GM12878 (cell line): ENCODE results near the gene EFHD2. TPM values are rescaled to one million over a fixed set of nuclear protein-coding genes. Genes with fewer than 3 reads are reported as not detected.

ENCODE experiments used
- ATAC-seq: fragments of 200-7000 bp; cut with Tn5 transposase; 3 replicates; pipeline ENCODE4 v1.9.1; 2020; ENCODE audit warnings: mild to moderate bottlenecking, moderate library complexity
- BruUV-seq: library from RNA; stranded (reverse); fragments of 400-500 nt; replicated peaks from 2 replicates; lab custom pipeline; 2021; lab: Mats Ljungman, UMichigan
- CTCF ChIA-PET: fragments of 300-600 bp; sonication (Branson Sonifier 250); formaldehyde crosslinking; extraction: SDS; loops from one replicate; lab custom pipeline; 2021; ENCODE audit warnings: inconsistent platforms; lab: Yijun Ruan, JAX
- POLR2A ChIA-PET: fragments of 350-600 bp; formaldehyde crosslinking; extraction: SDS; loops from one replicate; lab custom pipeline; 2021; ENCODE audit warnings: inconsistent platforms; lab: Charles Lee
- RAD21 ChIA-PET: fragments of 300-600 bp; sonication (Branson Sonifier 250); formaldehyde crosslinking; loops from one replicate; lab custom pipeline; 2023; ENCODE audit warnings: antibody characterized with exemption; ENCODE audit not compliant: unreplicated experiment; lab: Charles Lee
- SMC1A ChIA-PET: fragments of 300-600 bp; sonication (Branson Sonifier 250); formaldehyde crosslinking; loops from one replicate; lab custom pipeline; 2023; ENCODE audit not compliant: unreplicated experiment, uncharacterized antibody; lab: Charles Lee
- DNase-seq: peaks from one replicate; pipeline ENCODE4 v3.0.0-alpha.2; 2011; ENCODE audit warnings: low read depth, low spot score
- FAIRE-seq: peaks from 3 replicates; lab custom pipeline; 2011; peaks lifted over from hg19 to GRCh38; lab: Jason Lieb, UNC
- H2AFZ ChIP-seq: 2 replicates; pipeline ENCODE4 v1.6.0; 2011; ENCODE audit warnings: low read depth, low read length, control low read depth; ENCODE audit not compliant: control insufficient read depth
- H3K27ac ChIP-seq: 2 replicates; pipeline ENCODE4 v1.5.1; 2011; ENCODE audit warnings: control low read depth; ENCODE audit not compliant: control insufficient read depth, insufficient read depth
- H3K27me3 ChIP-seq, 2 experiments: replicated peaks in 1 of 2; 2 replicates each; pipeline versions ENCODE4 v1.6.0 to v1.6.1; 2011; ENCODE audit warnings: low read length in 1 of 2; ENCODE audit not compliant: control insufficient read depth in 2 of 2, insufficient read depth in 2 of 2
- H3K36me3 ChIP-seq, 2 experiments: 2 replicates each; pipeline ENCODE4 v1.5.1; 2011; ENCODE audit warnings: low read length in 1 of 2; ENCODE audit not compliant: control insufficient read depth in 2 of 2, insufficient read depth in 2 of 2
- H3K4me1 ChIP-seq: 2 replicates; pipeline ENCODE4 v1.6.1; 2011; ENCODE audit warnings: mild to moderate bottlenecking, low read length, moderate library complexity, mixed read lengths; ENCODE audit not compliant: control insufficient read depth, insufficient read depth
- H3K4me2 ChIP-seq: 2 replicates; pipeline ENCODE4 v1.6.0; 2011; ENCODE audit warnings: control low read depth; ENCODE audit not compliant: control insufficient read depth, insufficient read depth
- H3K4me3 ChIP-seq: fragments of 200-600 bp; sonication (generic); 2 replicates; pipeline ENCODE4 v1.5.1; 2016
- H3K79me2 ChIP-seq: 2 replicates; pipeline ENCODE4 v1.6.0; 2011; ENCODE audit warnings: low read length; ENCODE audit not compliant: control insufficient read depth, insufficient read depth
- H3K9ac ChIP-seq: 2 replicates; pipeline ENCODE4 v1.8.0; 2011; ENCODE audit warnings: low read length, control low read depth, mixed read lengths; ENCODE audit not compliant: control insufficient read depth, insufficient read depth
- H3K9me3 ChIP-seq: replicated peaks from 3 replicates; pipeline ENCODE4 v1.5.1; 2011; ENCODE audit warnings: mild to moderate bottlenecking, low read length; ENCODE audit not compliant: control insufficient read depth, insufficient read depth
- H4K20me1 ChIP-seq: 2 replicates; pipeline ENCODE4 v1.6.0; 2011; ENCODE audit not compliant: control insufficient read depth, insufficient read depth
- BACH1 ChIP-seq: fragments of 450-650 bp; IDR thresholded peaks from 2 replicates; pipeline ENCODE4 v1.6.1; 2017; ENCODE audit warnings: mild to moderate bottlenecking, borderline replicate concordance
- CTCF ChIP-seq, 3 experiments: IDR thresholded peaks in 2 of 3; conservative IDR thresholded peaks in 1 of 3; 2 replicates each; pipeline ENCODE4 v1.5.1; 2011; ENCODE audit warnings: low read depth in 3 of 3, low read length in 3 of 3, mild to moderate bottlenecking in 3 of 3, control low read depth in 2 of 3, moderate library complexity in 2 of 3, inconsistent platforms in 1 of 3, mixed read lengths in 1 of 3; ENCODE audit not compliant: control insufficient read depth in 2 of 3, insufficient read depth in 1 of 3; ENCODE audit errors: extremely low read depth in 1 of 3
- EZH2 ChIP-seq: IDR thresholded peaks from 2 replicates; pipeline ENCODE4 v1.6.1; 2012; ENCODE audit warnings: low read depth, mild to moderate bottlenecking, control low read depth, inconsistent platforms, low read length, borderline replicate concordance; ENCODE audit not compliant: control insufficient read depth
- FOXK2 ChIP-seq: fragments of 450-650 bp; IDR thresholded peaks from 2 replicates; pipeline ENCODE4 v1.6.1; 2017; ENCODE audit warnings: mild to moderate bottlenecking, moderate library complexity
- HDAC6 ChIP-seq: fragments of 200-600 bp; sonication (generic); IDR thresholded peaks from one replicate; pipeline ENCODE4 v1.8.0; 2017; ENCODE audit warnings: antibody characterized with exemption; ENCODE audit not compliant: unreplicated experiment
- IRF4 ChIP-seq: IDR thresholded peaks from 2 replicates; pipeline ENCODE4 v1.6.1; 2011; ENCODE audit warnings: low read depth, low read length
- MXI1 ChIP-seq: fragments of 150-350 bp; IDR thresholded peaks from 2 replicates; pipeline ENCODE4 v1.6.1; 2011; ENCODE audit warnings: low read depth, mild to moderate bottlenecking, inconsistent platforms, low read length, improper control_type of control experiment
- POLR2A ChIP-seq: IDR thresholded peaks from 2 replicates; pipeline ENCODE4 v1.6.1; 2011; ENCODE audit warnings: low read depth, mild to moderate bottlenecking, low read length
- POLR2AphosphoS2 ChIP-seq: IDR thresholded peaks from 2 replicates; pipeline ENCODE4 v1.6.1; 2011; ENCODE audit warnings: low read depth, mild to moderate bottlenecking, low read length, improper control_type of control experiment, moderate library complexity
- PRDM15 ChIP-seq: fragments of 450-650 bp; formaldehyde crosslinking; IDR thresholded peaks from 2 replicates; pipeline ENCODE4 v1.4.0; 2020; ENCODE audit warnings: mild to moderate bottlenecking, moderate library complexity
- RCOR1 ChIP-seq: conservative IDR thresholded peaks from 2 replicates; pipeline ENCODE4 v1.6.1; 2012; ENCODE audit warnings: low read depth, low read length, improper control_type of control experiment
- SUZ12 ChIP-seq: fragments of 200-600 bp; sonication (generic); IDR thresholded peaks from one replicate; pipeline ENCODE4 v1.6.1; 2018; ENCODE audit warnings: antibody characterized with exemption, mild to moderate bottlenecking; ENCODE audit not compliant: unreplicated experiment
- YY1 ChIP-seq: IDR thresholded peaks from 2 replicates; pipeline ENCODE4 v1.6.1; 2011; ENCODE audit warnings: low read depth, mild to moderate bottlenecking, low read length
- ZBED1 ChIP-seq: IDR thresholded peaks from 2 replicates; pipeline ENCODE4 v1.6.1; 2016; ENCODE audit warnings: borderline replicate concordance
- ZNF274 ChIP-seq: IDR thresholded peaks from one replicate; pipeline ENCODE4 v1.8.0; 2011; ENCODE audit not compliant: insufficient read length, insufficient read depth
- ZNF592 ChIP-seq: fragments of 450-650 bp; IDR thresholded peaks from 2 replicates; pipeline ENCODE4 v1.6.1; 2017; ENCODE audit warnings: mild to moderate bottlenecking, moderate library complexity
- WGBS: methylation state at CpG from one replicate; pipeline ENCODE4 v1.1.6; 2016; ENCODE audit warnings: low lambda C conversion rate; ENCODE audit not compliant: insufficient replicate concordance, insufficient coverage; ENCODE audit errors: missing lambda C conversion rate; 5-methylcytosine and 5-hydroxymethylcytosine counted together
- in situ Hi-C: fragments of 300-500 bp; cut with MboI; formaldehyde crosslinking; loops from 9 replicates; pipeline ENCODE4 v1.14.3; 2018; ENCODE audit warnings: mixed read lengths
- intact Hi-C: fragments of 100-400 bp; cut with micrococcal nuclease; formaldehyde crosslinking; loops from one replicate; pipeline ENCODE4 v1.14.2; 2022; ENCODE audit not compliant: unreplicated experiment
- polyA plus RNA-seq, 11 experiments: library from polyadenylated mRNA; depleted of rRNA in 4 of 11; unstranded in 6 of 11; stranded (reverse) in 5 of 11; fragments of >200 nt; fragmentation: Nextera tagmentation in 4 of 11; fragmentation: Illumina TruSeq in 1 of 11; extraction: Ambion mirVana in 4 of 11; extraction: Trizol in 1 of 11; gene quantifications; 1 replicate in 1 of 11; 2 replicates in 10 of 11; pipeline versions ENCODE4 v1.2.1 to v1.2.3, GENCODE V29; 2011 to 2016; ENCODE audit warnings: inconsistent platforms in 2 of 11, missing spikeins in 2 of 11, low read depth in 1 of 11
- total RNA-seq, 4 experiments: library from RNA; depleted of rRNA in 3 of 4; stranded (reverse); fragments of >200 nt in 3 of 4; fragmentation: Illumina TruSeq in 1 of 4; extraction: Trizol in 1 of 4; gene quantifications; 2 replicates each; pipeline versions ENCODE4 v1.2.1 to v1.2.3, GENCODE V29; 2013 to 2021

The EFHD2 gene
- total and polyA plus RNA-seq, 10 of the 15 experiments (the other 5 are each of a cell fraction or from before 2014, with no cell fraction given), result 4.0 to 114 (median 66.1) TPM

DNA sequence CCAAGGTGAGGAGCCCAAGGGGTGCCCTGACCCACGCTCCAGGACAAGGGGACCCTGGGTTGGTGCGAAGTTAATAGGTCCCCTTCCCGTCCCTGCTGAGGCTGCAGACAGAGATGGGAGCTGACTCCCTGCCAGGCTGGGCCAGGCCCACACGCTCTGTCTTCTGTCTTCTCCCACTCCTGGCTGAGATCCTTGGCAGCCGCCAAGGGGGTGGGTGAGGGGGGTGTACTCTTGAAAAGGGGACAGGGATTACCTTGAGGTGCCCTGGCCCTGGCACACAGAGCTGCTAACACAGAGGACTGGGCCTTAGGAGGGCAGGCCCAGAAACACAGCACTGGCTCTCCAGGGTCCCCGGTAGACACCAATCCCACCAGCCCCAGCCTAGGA is 17.6 kb downstream of the EFHD2 start:
- no peaks in the 10 kb centered on the region for H3K9me3 ChIP-seq
- FAIRE-seq, result no peak
- WGBS, result 90% methylated on average over 5 of the region's 6 CpGs
- ChIA-PET SMC1A (interaction anchor here (0.8 kb wide), 1 partner anchor 104 kb away, joined by 5 read pairs; no protein-coding TSS in a partner anchor), POLR2A (no interaction called here), RAD21 (interaction anchor here (1.5 kb wide), 1 partner anchor 104 kb away, joined by 5 read pairs; no protein-coding TSS in a partner anchor), CTCF (interaction anchor here (1.0 to 1.3 kb wide), 2 partner anchors 14 to 104 kb away, joined by 3 read pairs; no protein-coding TSS in a partner anchor)
- no peak for DNase-seq
- H4K20me1 ChIP-seq, result peaks cover 4% of the 10 kb centered on the region; the same call in 1 of the 2 replicates
- peaks cover 6 to 23% of the 10 kb centered on the region in 2 experiments; a peak in 3 of 4 replicates for H3K36me3 ChIP-seq
- H3K9ac ChIP-seq, result no peak overlapping the region
- no peak for ATAC-seq
- H3K4me3 ChIP-seq, result no peak overlapping the region
- BruUV-seq, result no TSS peak
- H2AFZ ChIP-seq, result no peak overlapping the region
- no peaks in the 10 kb centered on the region for H3K4me1 ChIP-seq
- no peak overlapping the region for H3K27ac ChIP-seq
- no peak overlapping the region for H3K4me2 ChIP-seq
- intact Hi-C loops (no loop called here), in situ Hi-C loops (loop anchor here (5.0 kb wide), 1 partner anchor 100 kb away; no protein-coding TSS in a partner anchor)
- peaks cover 4% of the 10 kb centered on the region for H3K79me2 ChIP-seq
- no peaks in the 10 kb centered on the region for H3K27me3 ChIP-seq
- TF ChIP-seq ZNF274, result no peak
- no peak for TF ChIP-seq PRDM15 (CRISPR knock-in tag)
- TF ChIP-seq EZH2, result no peak
- no peak for TF ChIP-seq FOXK2
- no peak for TF ChIP-seq POLR2A
- no peak for TF ChIP-seq ZBED1
- TF ChIP-seq CTCF (IDR thresholded peaks at IDR 0.05 in 2 of 3, conservative IDR thresholded peaks at IDR 0.05 in 1 of 3; ENCODE audit: control insufficient read depth in 2 of 3, extremely low read depth in 1 of 3, insufficient read depth in 1 of 3, low read depth in 3 of 3, low read length in 3 of 3), result no peak
- no peak for TF ChIP-seq HDAC6
- TF ChIP-seq POLR2AphosphoS2, result no peak
- TF ChIP-seq IRF4, result no peak
- no peak for TF ChIP-seq RCOR1
- TF ChIP-seq BACH1, result no peak
- no peak for TF ChIP-seq SUZ12
- no peak for TF ChIP-seq YY1
- no peak for TF ChIP-seq ZNF592
- no peak for TF ChIP-seq MXI1
